Measurements from ENCODE around the gene ANAPC16. TPM values are rescaled to one million over a fixed set of nuclear protein-coding genes. Genes with fewer than 3 reads are reported as not detected.

ANAPC16 gene
- total and polyA plus RNA-seq, 2 of the 4 experiments (the other 2 are of a cell fraction): 25.2 to 26.3 TPM

DNA sequence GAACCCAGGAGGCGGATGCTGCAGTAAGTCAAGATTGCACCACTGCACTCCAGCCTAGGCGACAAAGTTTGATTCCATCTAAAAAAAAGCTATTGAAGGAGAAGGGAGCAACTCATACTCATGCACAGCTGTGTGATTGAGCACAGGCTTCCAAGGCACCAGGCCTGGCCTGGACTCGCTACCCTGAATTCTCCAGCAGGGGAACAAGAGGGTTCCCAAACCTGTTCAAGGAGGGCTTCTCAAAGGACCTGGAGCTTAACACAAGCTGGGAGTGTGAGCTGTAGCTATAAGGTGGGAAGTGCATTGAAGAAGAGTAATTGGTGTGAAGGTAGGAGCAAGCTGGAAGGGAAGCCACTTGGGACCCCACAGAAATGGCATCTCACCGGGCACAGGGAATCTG lies 42.8 kb downstream of the ANAPC16 start:
- intact Hi-C loops (cut with micrococcal nuclease): no loop called here
- Histone ChIP-seq H2AK9ac (replicated peaks; ENCODE audit: low read depth, low read length, poor library complexity) (no peak overlapping the region), H3K18ac (ENCODE audit: low read depth, low read length) (peak overlapping the region; percentile 43; the same call in 1 of the 2 replicates), H3K56ac (ENCODE audit: extremely low read depth, insufficient read depth, low read length) (no peak overlapping the region), H2BK120ac (ENCODE audit: low read depth, low read length) (peak overlapping the region; percentile 28; the same call in 1 of the 2 replicates), H3K14ac (replicated peaks; ENCODE audit: low read depth, low read length) (peak overlapping the region; percentile 37; the same call in 1 of the 2 replicates), H2BK15ac (ENCODE audit: low read depth, low read length) (peak overlapping the region; percentile 83; the same call in 2 of the 3 replicates), H3K4ac (ENCODE audit: low read depth, low read length) (peak overlapping the region; percentile 58), H3K9me1 (ENCODE audit: insufficient read depth, low read length) (peaks cover 16% of the 10 kb centered on the region), H3K79me1 (ENCODE audit: low read depth in 1 of 2, low read length in 2 of 2) (no peaks in the 10 kb centered on the region), H2AK5ac (ENCODE audit: low read depth, low read length) (peak overlapping the region; percentile 72), H3K23ac (ENCODE audit: low read depth, low read length) (no peak overlapping the region), H3K9me3 (ENCODE audit: control insufficient read depth, insufficient read depth, low read length) (no peaks in the 10 kb centered on the region), H2AFZ (replicated peaks; ENCODE audit: low read length, poor library complexity) (peak overlapping the region; percentile 9), H2BK20ac (ENCODE audit: low read depth, low read length) (peak overlapping the region; percentile 14; the same call in 1 of the 2 replicates), H3K36me3 (ENCODE audit: control insufficient read depth, insufficient read depth, low read length) (no peaks in the 10 kb centered on the region), H3K4me2 (ENCODE audit: low read depth, low read length) (no peak overlapping the region), H4K8ac (ENCODE audit: low read depth in 2 of 2, low read length in 2 of 2) (peak overlapping the region in 1 of 2 experiments; percentile 26; a peak in 1 of 4 replicates), H4K5ac (ENCODE audit: low read depth, low read length) (peak overlapping the region; percentile 17; the same call in 1 of the 2 replicates), H3K4me3 (ENCODE audit: insufficient read depth, low read depth, low read length) (no peak overlapping the region), H4K91ac (ENCODE audit: insufficient read depth, low read depth, low read length) (peak overlapping the region; percentile 37; the same call in 1 of the 2 replicates), H3K4me1 (ENCODE audit: control insufficient read depth, insufficient read depth, low read length) (peaks cover 31% of the 10 kb centered on the region), H3K27me3 (ENCODE audit: control insufficient read depth, insufficient read depth, low read length) (no peaks in the 10 kb centered on the region), H3K9ac (ENCODE audit: low read depth, low read length) (no peak overlapping the region), H4K20me1 (ENCODE audit: insufficient read depth, low read length) (no peaks in the 10 kb centered on the region), H2BK5ac (ENCODE audit: low read depth, low read length, poor library complexity, severe bottlenecking) (no peak overlapping the region), H3K27ac (ENCODE audit: insufficient read depth, low read length) (peak overlapping the region; percentile 54; the same call in 1 of the 2 replicates)
- WGBS, 2 experiments (ENCODE audit: extremely low coverage in 2 of 2, insufficient read length in 1 of 2): 100% methylated on average over 1 of the region's 4 CpGs; no CpG with 5 or more reads in 1 of the 2 experiments
- DNase-seq (no peak), ATAC-seq (ENCODE audit: low read depth) (no peak)
- no TSS peak for BruUV-seq (replicated peaks)
- POLR2A ChIA-PET (ENCODE audit: unreplicated experiment): no interaction called here
- dilution Hi-C loops (cut with HindIII; ENCODE audit: low sequenced_read_pairs, unreplicated experiment): no loop called here
- CTCF ChIA-PET: interaction anchor here (0.8 to 2.2 kb wide), 2 partner anchors 14 to 15 kb away, joined by 4 read pairs; partner anchors contain the start of gene DDIT4
- TF ChIP-seq CEBPB (IDR thresholded peaks at IDR 0.05; ENCODE audit: low read depth, low read length): no peak
- TF ChIP-seq RAD21 (IDR thresholded peaks at IDR 0.05; ENCODE audit: low read length): no peak
- TF ChIP-seq, protein P1, sequence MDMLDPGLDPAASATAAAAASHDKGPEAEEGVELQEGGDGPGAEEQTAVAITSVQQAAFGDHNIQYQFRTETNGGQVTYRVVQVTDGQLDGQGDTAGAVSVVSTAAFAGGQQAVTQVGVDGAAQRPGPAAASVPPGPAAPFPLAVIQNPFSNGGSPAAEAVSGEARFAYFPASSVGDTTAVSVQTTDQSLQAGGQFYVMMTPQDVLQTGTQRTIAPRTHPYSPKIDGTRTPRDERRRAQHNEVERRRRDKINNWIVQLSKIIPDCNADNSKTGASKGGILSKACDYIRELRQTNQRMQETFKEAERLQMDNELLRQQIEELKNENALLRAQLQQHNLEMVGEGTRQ (IDR thresholded peaks at IDR 0.05; ENCODE audit: low read depth, low read length): no peak
- no peak for TF ChIP-seq MXI1 (IDR thresholded peaks at IDR 0.05; ENCODE audit: borderline replicate concordance, low read depth, low read length)
- TF ChIP-seq FOS (IDR thresholded peaks at IDR 0.05; ENCODE audit: low read depth, low read length): no peak
- TF ChIP-seq MAFK (IDR thresholded peaks at IDR 0.05; ENCODE audit: low read depth, low read length): no peak
- no peak for TF ChIP-seq CHD1 (IDR thresholded peaks at IDR 0.05; ENCODE audit: low read depth, low read length)
- TF ChIP-seq POLR2A (IDR thresholded peaks at IDR 0.05; ENCODE audit: low read depth, low read length): no peak
- no peak for TF ChIP-seq NFE2L2 (IDR thresholded peaks at IDR 0.05; ENCODE audit: low read depth, low read length)
- TF ChIP-seq SMC3 (IDR thresholded peaks at IDR 0.05; ENCODE audit: low read depth, low read length): no peak
- TF ChIP-seq MAZ (IDR thresholded peaks at IDR 0.05; ENCODE audit: borderline replicate concordance, low read depth, low read length): no peak
- TF ChIP-seq RFX5 (IDR thresholded peaks at IDR 0.05; ENCODE audit: low read depth, low read length): no peak
- TF ChIP-seq BHLHE40 (IDR thresholded peaks at IDR 0.05; ENCODE audit: low read depth, low read length): no peak
- no peak for TF ChIP-seq RCOR1 (IDR thresholded peaks at IDR 0.05; ENCODE audit: insufficient replicate concordance, low read length)
- TF ChIP-seq, protein P2, sequence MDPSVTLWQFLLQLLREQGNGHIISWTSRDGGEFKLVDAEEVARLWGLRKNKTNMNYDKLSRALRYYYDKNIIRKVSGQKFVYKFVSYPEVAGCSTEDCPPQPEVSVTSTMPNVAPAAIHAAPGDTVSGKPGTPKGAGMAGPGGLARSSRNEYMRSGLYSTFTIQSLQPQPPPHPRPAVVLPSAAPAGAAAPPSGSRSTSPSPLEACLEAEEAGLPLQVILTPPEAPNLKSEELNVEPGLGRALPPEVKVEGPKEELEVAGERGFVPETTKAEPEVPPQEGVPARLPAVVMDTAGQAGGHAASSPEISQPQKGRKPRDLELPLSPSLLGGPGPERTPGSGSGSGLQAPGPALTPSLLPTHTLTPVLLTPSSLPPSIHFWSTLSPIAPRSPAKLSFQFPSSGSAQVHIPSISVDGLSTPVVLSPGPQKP (IDR thresholded peaks at IDR 0.05; ENCODE audit: borderline replicate concordance, low read depth, low read length): no peak
- in situ Hi-C loops (cut with MboI; ENCODE audit: low sequenced_read_pairs): no loop called here
